H1 (cell line): ENCODE data around the gene CENPX. TPM values are rescaled to one million over a fixed set of nuclear protein-coding genes. Genes with fewer than 3 reads are reported as not detected.

Experiments
- CTCF ChIA-PET: fragments of 300-600 bp; sonication (Branson Sonifier 250); formaldehyde crosslinking; loops from one replicate; lab custom pipeline; 2021; ENCODE audit not compliant: partially characterized antibody; lab: Charles Lee
- POLR2A ChIA-PET: fragments of 300-600 bp; sonication (Branson Sonifier 250); formaldehyde crosslinking; loops from one replicate; lab custom pipeline; 2021; ENCODE audit warnings: inconsistent platforms; ENCODE audit not compliant: partially characterized antibody; lab: Charles Lee
- DNase-seq, 2 experiments: peaks; one replicate each; pipeline versions ENCODE4 v3.0.0 to v3.0.0-alpha.2; 2010 to 2022; ENCODE audit warnings: low spot score in 2 of 2, low read depth in 1 of 2, mixed read lengths in 1 of 2
- FAIRE-seq: peaks from 2 replicates; lab custom pipeline; 2011; peaks lifted over from hg19 to GRCh38; lab: Jason Lieb, UNC
- H2AFZ ChIP-seq: 2 replicates; pipeline ENCODE4 v1.8.1; 2012; ENCODE audit warnings: low read length, inconsistent platforms
- H2AK5ac ChIP-seq: 2 replicates; pipeline ENCODE4 v1.6.1; 2013; ENCODE audit warnings: low read depth, low read length
- H2BK120ac ChIP-seq: replicated peaks from 2 replicates; pipeline ENCODE3; 2013; ENCODE audit warnings: low read depth, low read length, inconsistent platforms
- H2BK12ac ChIP-seq: 2 replicates; pipeline ENCODE4 v1.6.1; 2013; ENCODE audit warnings: low read depth, low read length
- H2BK15ac ChIP-seq: 2 replicates; pipeline ENCODE4 v1.6.1; 2013; ENCODE audit warnings: low read length
- H2BK20ac ChIP-seq: 2 replicates; pipeline ENCODE4 v1.6.1; 2013; ENCODE audit warnings: low read length
- H2BK5ac ChIP-seq: 2 replicates; pipeline ENCODE4 v1.6.1; 2013; ENCODE audit warnings: low read depth, low read length
- H3K14ac ChIP-seq: 2 replicates; pipeline ENCODE4 v1.6.1; 2013; ENCODE audit warnings: inconsistent platforms; ENCODE audit not compliant: insufficient read length
- H3K18ac ChIP-seq: 2 replicates; pipeline ENCODE4 v1.6.1; 2013; ENCODE audit warnings: low read length; ENCODE audit errors: extremely low read depth
- H3K23ac ChIP-seq: 2 replicates; pipeline ENCODE4 v1.6.1; 2013; ENCODE audit warnings: inconsistent platforms; ENCODE audit not compliant: insufficient read length
- H3K23me2 ChIP-seq: 2 replicates; pipeline ENCODE4 v1.6.1; 2013; ENCODE audit warnings: low read depth, low read length
- H3K27ac ChIP-seq: 2 replicates; pipeline ENCODE4 v1.6.1; 2011; ENCODE audit warnings: low read depth, low read length, inconsistent platforms
- H3K27me3 ChIP-seq, 4 experiments: replicated peaks in 1 of 4; 1 replicate in 1 of 4; 2 replicates in 3 of 4; pipeline versions ENCODE4 v1.6.1 to v1.8.1; 2011 to 2013; ENCODE audit warnings: low read length in 3 of 4, mild to moderate bottlenecking in 3 of 4, inconsistent platforms in 2 of 4, mixed read lengths in 2 of 4, moderate library complexity in 1 of 4; ENCODE audit not compliant: control insufficient read depth in 3 of 4, insufficient read depth in 3 of 4; ENCODE audit errors: extremely low read depth in 1 of 4
- H3K36me3 ChIP-seq, 4 experiments: 2 replicates each; pipeline versions ENCODE4 v1.6.1 to v1.8.1; 2011 to 2013; ENCODE audit warnings: mild to moderate bottlenecking in 4 of 4, low read length in 3 of 4, moderate library complexity in 2 of 4, control low read depth in 1 of 4, inconsistent platforms in 1 of 4; ENCODE audit not compliant: insufficient read depth in 4 of 4, control insufficient read depth in 2 of 4
- H3K4ac ChIP-seq: replicated peaks from 2 replicates; pipeline ENCODE3; 2013; ENCODE audit warnings: low read length, low read depth, mixed read lengths, inconsistent platforms; ENCODE audit not compliant: insufficient read length
- H3K4me1 ChIP-seq, 4 experiments: replicated peaks in 1 of 4; 1 replicate in 1 of 4; 2 replicates in 3 of 4; pipeline versions ENCODE4 v1.6.1 to v1.8.1; 2011 to 2013; ENCODE audit warnings: low read length in 3 of 4, inconsistent platforms in 2 of 4, mixed read lengths in 1 of 4; ENCODE audit not compliant: insufficient read depth in 4 of 4, control insufficient read depth in 3 of 4
- H3K4me2 ChIP-seq, 2 experiments: 2 replicates each; pipeline versions ENCODE4 v1.6.1 to v1.8.1; 2011 to 2013; ENCODE audit warnings: low read depth in 2 of 2, low read length in 2 of 2, control low read depth in 1 of 2, inconsistent platforms in 1 of 2, mild to moderate bottlenecking in 1 of 2; ENCODE audit not compliant: insufficient read depth in 1 of 2
- H3K4me3 ChIP-seq, 4 experiments: fragments of 200-600, 300-600 bp in 1 of 4; sonication (generic), shearing (Covaris generic), sonication (Bioruptor Twin) in 1 of 4; 2 replicates each; pipeline versions ENCODE4 v1.5.1 to v1.8.1; 2011 to 2016; ENCODE audit warnings: low read length in 4 of 4, low read depth in 3 of 4, control low read depth in 2 of 4, inconsistent platforms in 2 of 4, mild to moderate bottlenecking in 2 of 4, mixed read lengths in 1 of 4, moderate library complexity in 1 of 4; ENCODE audit not compliant: insufficient read depth in 2 of 4; ENCODE audit errors: extremely low read depth in 1 of 4
- H3K56ac ChIP-seq: replicated peaks from 2 replicates; pipeline ENCODE3; 2013; ENCODE audit warnings: low read depth, mild to moderate bottlenecking, mixed read lengths, low read length, inconsistent platforms; ENCODE audit not compliant: insufficient read length
- H3K79me1 ChIP-seq: 2 replicates; pipeline ENCODE4 v1.6.1; 2013; ENCODE audit warnings: low read depth, low read length, control low read depth
- H3K79me2 ChIP-seq, 2 experiments: 2 replicates each; pipeline versions ENCODE4 v1.6.1 to v1.8.1; 2012 to 2013; ENCODE audit warnings: low read length in 2 of 2, mild to moderate bottlenecking in 2 of 2, inconsistent platforms in 1 of 2; ENCODE audit not compliant: insufficient read depth in 2 of 2, control insufficient read depth in 1 of 2
- H3K9ac ChIP-seq, 4 experiments: replicated peaks in 1 of 4; 1 replicate in 1 of 4; 2 replicates in 3 of 4; pipeline versions ENCODE4 v1.6.1 to v1.8.1; 2011 to 2013; ENCODE audit warnings: low read depth in 3 of 4, low read length in 3 of 4, control low read depth in 2 of 4, mild to moderate bottlenecking in 2 of 4, moderate library complexity in 2 of 4, inconsistent platforms in 1 of 4; ENCODE audit errors: extremely low read depth in 1 of 4
- H3K9me3 ChIP-seq, 2 experiments: 2 replicates each; pipeline versions ENCODE4 v1.6.1 to v1.8.1; 2012 to 2013; ENCODE audit warnings: mild to moderate bottlenecking in 2 of 2, moderate library complexity in 2 of 2, control low read depth in 1 of 2, inconsistent platforms in 1 of 2, low read depth in 1 of 2, low read length in 1 of 2, mixed read lengths in 1 of 2; ENCODE audit not compliant: insufficient read depth in 2 of 2
- H4K20me1 ChIP-seq, 2 experiments: replicated peaks in 1 of 2; 2 replicates each; pipeline versions ENCODE3 to v1.8.1; 2011 to 2013; ENCODE audit warnings: inconsistent platforms in 2 of 2, low read length in 2 of 2, mild to moderate bottlenecking in 1 of 2; ENCODE audit not compliant: insufficient read depth in 2 of 2, control insufficient read depth in 1 of 2
- H4K5ac ChIP-seq: 2 replicates; pipeline ENCODE4 v1.6.1; 2013; ENCODE audit warnings: low read length, low read depth, mixed read lengths, inconsistent platforms; ENCODE audit not compliant: insufficient read length
- H4K8ac ChIP-seq: 2 replicates; pipeline ENCODE4 v1.8.0; 2013; ENCODE audit warnings: mild to moderate bottlenecking, moderate library complexity, low read length, inconsistent platforms; ENCODE audit not compliant: insufficient read depth; ENCODE audit errors: extremely low read depth
- H4K91ac ChIP-seq: replicated peaks from 2 replicates; pipeline ENCODE3; 2013; ENCODE audit warnings: low read length, mixed read lengths, inconsistent platforms; ENCODE audit not compliant: insufficient read length
- EGR1 ChIP-seq: IDR thresholded peaks from 2 replicates; pipeline ENCODE4 v1.6.1; 2011; ENCODE audit warnings: low read depth, low read length, borderline replicate concordance
- KDM5A ChIP-seq: fragments of 200-600 bp; IDR thresholded peaks from 2 replicates; pipeline ENCODE4 v1.7.1; 2012; ENCODE audit warnings: mild to moderate bottlenecking, low read length, inconsistent platforms, mixed read lengths
- POLR2A ChIP-seq, 2 experiments: IDR thresholded peaks; 1 replicate in 1 of 2; 2 replicates in 1 of 2; pipeline ENCODE4 v1.6.1; 2011; ENCODE audit warnings: low read depth in 2 of 2, low read length in 2 of 2, mild to moderate bottlenecking in 2 of 2; ENCODE audit errors: control extremely low read depth in 1 of 2
- WGBS, 2 experiments: shearing (Covaris generic) in 1 of 2; methylation state at CpG; one replicate each; pipeline versions ENCODE4 v1.1.6 to v1.1.7; 2013 to 2015; ENCODE audit warnings: low lambda C conversion rate in 2 of 2, mixed read lengths in 2 of 2, inconsistent platforms in 1 of 2, low coverage in 1 of 2, missing lambda C conversion rate in 1 of 2; ENCODE audit not compliant: insufficient replicate concordance in 2 of 2, insufficient coverage in 1 of 2, insufficient read length in 1 of 2; ENCODE audit errors: extremely low coverage in 1 of 2, missing lambda C conversion rate in 1 of 2; 5-methylcytosine and 5-hydroxymethylcytosine counted together
- polyA plus RNA-seq, 7 experiments: library from polyadenylated mRNA; depleted of rRNA in 3 of 7; stranded (reverse) in 5 of 7; unstranded in 2 of 7; fragments of >200 nt in 5 of 7; fragments of 200-250 nt in 2 of 7; gene quantifications; 1 replicate in 5 of 7; 2 replicates in 1 of 7; 4 replicates in 1 of 7; pipeline versions ENCODE4 v1.2.1 to v1.2.3, GENCODE V29; 2011 to 2013; ENCODE audit warnings: missing spikeins in 2 of 7, mixed read lengths in 2 of 7
- total RNA-seq: library from RNA; stranded (reverse); fragmentation: NEBNext Ultra II Directional; extraction: Animal tissue kit (Norgen Biotek cat#: 25700); gene quantifications from 2 replicates; pipeline ENCODE4 v1.2.1, GENCODE V29; 2021

The CENPX gene
- total and polyA plus RNA-seq, 2 of the 8 experiments (the other 6 are each of a cell fraction or from before 2014, with no cell fraction given): 116 to 122 TPM

DNA sequence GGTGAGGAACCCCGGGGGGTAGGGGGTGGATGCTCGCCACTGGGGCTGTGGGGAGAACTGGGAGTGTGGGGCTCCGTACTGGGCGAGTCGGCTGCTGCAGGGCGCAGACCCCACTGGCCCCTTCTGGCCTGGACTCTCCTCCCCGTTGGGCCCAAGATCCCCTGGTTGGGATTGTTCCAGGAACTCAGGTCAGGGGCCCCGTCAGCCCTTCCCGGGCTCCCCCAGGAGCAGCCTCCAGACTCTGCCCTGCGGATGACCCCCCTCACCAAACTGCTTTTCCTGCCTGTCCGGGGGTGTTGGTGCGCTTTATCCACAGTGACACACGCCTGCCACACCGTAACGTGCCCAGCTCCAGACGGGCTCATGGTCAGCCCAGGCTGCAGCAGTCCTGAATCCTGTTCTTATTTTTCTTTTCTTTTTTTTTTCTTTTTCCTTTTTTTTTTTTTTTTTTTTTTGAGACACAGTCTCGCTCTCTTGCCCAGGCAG lies 21.1 kb downstream of the CENPX start:
- Histone ChIP-seq H3K27ac (no peak overlapping the region), H3K9ac (no peak overlapping the region), H3K79me1 (peaks cover 3% of the 10 kb centered on the region), H3K4me1 (no peaks in the 10 kb centered on the region; a peak in 1 of 7 replicates), H3K79me2 (no peaks in the 10 kb centered on the region), H3K23ac (no peak overlapping the region), H2BK5ac (no peak overlapping the region), H3K4me3 (no peak overlapping the region), H3K4ac (no peak overlapping the region), H4K8ac (no peak overlapping the region), H3K36me3 (no peaks in the 10 kb centered on the region), H4K20me1 (peaks cover 0 to 8% of the 10 kb centered on the region in 2 experiments), H3K23me2 (0 out of 2 replicates have a peak, but pooled peaks cover 1% of the 10 kb centered on the region), H3K4me2 (no peak overlapping the region), H2BK120ac (no peak overlapping the region), H3K14ac (no peak overlapping the region), H3K56ac (no peak overlapping the region), H2AK5ac (no peak overlapping the region), H3K27me3 (no peaks in the 10 kb centered on the region), H2BK12ac (no peak overlapping the region), H3K9me3 (no peaks in the 10 kb centered on the region), H4K91ac (no peak overlapping the region), H2AFZ (no peak overlapping the region), H2BK15ac (no peak overlapping the region), H3K18ac (no peak overlapping the region), H4K5ac (no peak overlapping the region), H2BK20ac (no peak overlapping the region)
- ChIA-PET CTCF (interaction anchor here (1.1 to 4.0 kb wide), 3 partner anchors 9 to 167 kb away, joined by 3 to 29 read pairs (median 4); partner anchors contain the start of gene PPP1R27), POLR2A (interaction anchor here (1.2 to 1.9 kb wide), 3 partner anchors 8 to 17 kb away, joined by 3 to 9 read pairs (median 5); no protein-coding TSS in a partner anchor)
- DNase-seq (no peak), FAIRE-seq (no peak)
- 94% methylated on average over 13 of the region's 17 CpGs; no CpG with 5 or more reads in 1 of the 2 experiments for WGBS, 2 experiments
- TF ChIP-seq KDM5A: no peak
- no peak for TF ChIP-seq EGR1
- no peak for TF ChIP-seq POLR2A (IDR thresholded peaks at IDR 0.05; ENCODE audit: control extremely low read depth in 1 of 2, low read depth in 2 of 2, low read length in 2 of 2)
